GM18520 (cell line): Measurements from ENCODE around the gene KRT8.
"Not testable (repeated sequence)": the region's sequence is repeated elsewhere in the genome, so short reads cannot be mapped to it uniquely, and the experiment has no call there.

Experiments
- ATAC-seq: cut with Tn5 transposase; IDR thresholded peaks from one replicate; pipeline ENCODE4 v1.9.1; 2021; ENCODE audit not compliant: unreplicated experiment

KRT8 gene

GRCh38 chr12:52903285-52903854 lies 1.5 kb downstream of the KRT8 start:
- ATAC-seq: no peak

GRCh38 chr12:52901715-52902541 lies 2.9 kb downstream of the KRT8 start:
- no peak for ATAC-seq

- ATAC-seq: no peak
Observed at GRCh38 chr12:52900896-52901714, 3.8 kb downstream of the KRT8 start.

- ATAC-seq: no peak
Observed at GRCh38 chr12:52900166-52900895, 4.5 kb downstream of the KRT8 start.

GRCh38 chr12:52899338-52900035 lies 5.4 kb downstream of the KRT8 start:
- no peak for ATAC-seq

GRCh38 chr12:52896190-52897100 lies 8.4 kb downstream of the KRT8 start:
- no peak for ATAC-seq

GRCh38 chr12:52895726-52896189 lies 9.1 kb downstream of the KRT8 start:
- ATAC-seq: no peak

GRCh38 chr12:52892974-52893373 lies 11.9 kb downstream of the KRT8 start:
- no peak for ATAC-seq

GRCh38 chr12:52892207-52892852 lies 12.5 kb downstream of the KRT8 start:
- no peak for ATAC-seq

- no peak for ATAC-seq
Observed at GRCh38 chr12:52891044-52891443, 13.8 kb downstream of the KRT8 start.

GRCh38 chr12:52890417-52890816 lies 14.5 kb downstream of the KRT8 start:
- ATAC-seq: no peak

GRCh38 chr12:52884526-52885293 lies 20.2 kb downstream of the KRT8 start:
- ATAC-seq: no peak

GRCh38 chr12:52880499-52880898 lies 24.4 kb downstream of the KRT8 start:
- not testable (repeated sequence) for ATAC-seq

- no peak for ATAC-seq
Observed at GRCh38 chr12:52879394-52880351, 25.2 kb downstream of the KRT8 start.

GRCh38 chr12:52878507-52879393 lies 26.1 kb downstream of the KRT8 start:
- no peak for ATAC-seq

GRCh38 chr12:52877242-52877641 lies 27.6 kb downstream of the KRT8 start:
- no peak for ATAC-seq
